Upper lobe of left lung (tissue), 4 donors: ENCODE results near the gene SLC49A3.

Experiments used
- POLR2A ChIP-seq, 4 donors: fragments of 450-650 bp; IDR thresholded peaks; one replicate each; pipeline ENCODE4 v1.5.1; 2016 to 2017; ENCODE audit warnings: antibody characterized with exemption in 4 of 4, mild to moderate bottlenecking in 2 of 4
- POLR2AphosphoS5 ChIP-seq, 2 donors: sonication (generic); formaldehyde crosslinking; IDR thresholded peaks; one replicate each; pipeline ENCODE4 v1.5.1; 2017; ENCODE audit warnings: antibody characterized with exemption in 2 of 2
- TF ChIP-seq, protein P1 (sequence below), 6 experiments: fragments of 450-650 bp in 4 of 6; fragments of 200-600 bp in 2 of 6; sonication (generic) in 2 of 6; IDR thresholded peaks; one replicate each; pipeline ENCODE4 v1.5.1; 2016 to 2019; ENCODE audit warnings: antibody characterized with exemption in 6 of 6

DNA sequence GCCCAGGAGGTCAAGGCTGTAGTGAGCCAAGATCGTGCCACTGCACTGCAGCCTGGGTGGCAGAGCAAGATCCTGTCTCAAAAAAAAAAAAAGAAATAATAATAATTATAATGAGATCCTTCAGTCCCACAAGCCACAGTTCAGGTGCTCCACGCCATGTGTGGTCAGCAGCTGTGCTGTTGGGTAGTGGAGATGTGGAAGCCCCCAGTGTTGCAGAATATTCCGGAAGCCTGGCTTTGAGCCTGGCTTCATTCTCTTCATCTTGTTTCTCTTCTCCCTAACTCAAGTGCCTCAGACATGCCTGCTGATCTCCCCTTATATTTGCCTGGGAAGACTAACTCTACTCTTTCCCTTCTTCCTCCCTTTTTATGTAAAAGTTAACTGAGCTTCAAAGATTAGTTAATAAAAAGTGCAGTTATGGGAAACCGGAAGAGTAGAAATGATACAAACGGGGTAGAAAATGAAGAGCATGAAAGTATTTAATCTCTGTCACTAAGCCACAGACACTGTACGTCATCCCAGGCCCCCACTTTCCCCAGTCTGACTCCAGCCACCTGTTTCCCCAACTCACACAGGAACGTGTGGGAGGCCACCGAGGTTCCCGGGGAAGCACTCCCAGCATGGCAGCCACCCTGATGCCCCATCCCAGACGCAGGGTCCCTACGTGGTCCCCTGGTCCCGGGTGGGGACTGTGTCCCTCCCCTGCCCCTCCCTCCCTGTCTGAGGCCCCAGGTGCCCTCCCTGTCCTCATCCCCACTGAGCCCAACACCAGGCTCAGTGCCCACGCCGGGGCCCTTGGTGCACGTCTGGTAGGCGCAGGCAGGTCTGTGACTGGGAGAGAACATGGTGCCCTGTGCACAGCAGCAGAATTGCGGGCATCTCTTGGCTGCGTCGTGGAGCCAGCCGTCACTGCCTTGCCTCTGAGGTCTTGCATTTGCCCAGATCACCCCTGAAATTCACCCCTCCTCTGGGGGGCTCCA, 40.7 kb upstream of the SLC49A3 start:
- TF ChIP-seq POLR2A (IDR thresholded peaks at IDR 0.05), result no peak
- TF ChIP-seq, protein P1, sequence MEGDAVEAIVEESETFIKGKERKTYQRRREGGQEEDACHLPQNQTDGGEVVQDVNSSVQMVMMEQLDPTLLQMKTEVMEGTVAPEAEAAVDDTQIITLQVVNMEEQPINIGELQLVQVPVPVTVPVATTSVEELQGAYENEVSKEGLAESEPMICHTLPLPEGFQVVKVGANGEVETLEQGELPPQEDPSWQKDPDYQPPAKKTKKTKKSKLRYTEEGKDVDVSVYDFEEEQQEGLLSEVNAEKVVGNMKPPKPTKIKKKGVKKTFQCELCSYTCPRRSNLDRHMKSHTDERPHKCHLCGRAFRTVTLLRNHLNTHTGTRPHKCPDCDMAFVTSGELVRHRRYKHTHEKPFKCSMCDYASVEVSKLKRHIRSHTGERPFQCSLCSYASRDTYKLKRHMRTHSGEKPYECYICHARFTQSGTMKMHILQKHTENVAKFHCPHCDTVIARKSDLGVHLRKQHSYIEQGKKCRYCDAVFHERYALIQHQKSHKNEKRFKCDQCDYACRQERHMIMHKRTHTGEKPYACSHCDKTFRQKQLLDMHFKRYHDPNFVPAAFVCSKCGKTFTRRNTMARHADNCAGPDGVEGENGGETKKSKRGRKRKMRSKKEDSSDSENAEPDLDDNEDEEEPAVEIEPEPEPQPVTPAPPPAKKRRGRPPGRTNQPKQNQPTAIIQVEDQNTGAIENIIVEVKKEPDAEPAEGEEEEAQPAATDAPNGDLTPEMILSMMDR (IDR thresholded peaks at IDR 0.05), result no peak
- TF ChIP-seq POLR2AphosphoS5 (IDR thresholded peaks at IDR 0.05), result no peak
